ENCODE results near the gene UMOD.
"Not testable (repeated sequence)": the region's sequence is repeated elsewhere in the genome, so short reads cannot be mapped to it uniquely, and the experiment has no call there.

The UMOD gene

GRCh38 chr16:20314575-20314974, 37.9 kb downstream of the UMOD start:
- TF ChIP-seq ZC3H10 (CRISPR knock-in tag; IDR thresholded peaks at IDR 0.05) (no peak), GLIS3 (CRISPR knock-in tag; IDR thresholded peaks at IDR 0.05) (no peak), RARB (CRISPR knock-in tag; IDR thresholded peaks at IDR 0.05) (no peak), SNAI2 (CRISPR knock-in tag; IDR thresholded peaks at IDR 0.05) (no peak), ARNTL (CRISPR knock-in tag; IDR thresholded peaks at IDR 0.05; ENCODE audit: borderline replicate concordance, low read depth) (no peak), ZNF565 (CRISPR knock-in tag; conservative IDR thresholded peaks at IDR 0.05; ENCODE audit: low read depth) (no peak)
- ATAC-seq: no peak

GRCh38 chr16:20313741-20314140, 38.8 kb downstream of the UMOD start:
- no peak for ATAC-seq

GRCh38 chr16:20312536-20313095, 39.9 kb downstream of the UMOD start:
- ATAC-seq: not testable (repeated sequence)

More at GRCh38 chr16:20313741-20314140, 38.8 kb downstream of the UMOD start:
- no peak for TF ChIP-seq ZNF8 (CRISPR knock-in tag; IDR thresholded peaks at IDR 0.05)
- TF ChIP-seq OSR1 (CRISPR knock-in tag; IDR thresholded peaks at IDR 0.05): no peak
- TF ChIP-seq CSRNP3 (CRISPR knock-in tag; IDR thresholded peaks at IDR 0.05): no peak
- no peak for TF ChIP-seq TCF4 (CRISPR knock-in tag; IDR thresholded peaks at IDR 0.05; ENCODE audit: borderline replicate concordance)
- TF ChIP-seq CSDC2 (CRISPR knock-in tag; IDR thresholded peaks at IDR 0.05): no peak
- no peak for TF ChIP-seq PATZ1 (CRISPR knock-in tag; IDR thresholded peaks at IDR 0.05; ENCODE audit: borderline replicate concordance)
- TF ChIP-seq ZC3H10 (CRISPR knock-in tag; IDR thresholded peaks at IDR 0.05): no peak
- no peak for TF ChIP-seq ISL1 (CRISPR knock-in tag; IDR thresholded peaks at IDR 0.05)
- no peak for TF ChIP-seq TOX (CRISPR knock-in tag; IDR thresholded peaks at IDR 0.05; ENCODE audit: borderline replicate concordance)
- TF ChIP-seq BACH2 (CRISPR knock-in tag; IDR thresholded peaks at IDR 0.05; ENCODE audit: borderline replicate concordance): no peak
- TF ChIP-seq RARB (CRISPR knock-in tag; IDR thresholded peaks at IDR 0.05): no peak
- no peak for TF ChIP-seq POU6F1 (CRISPR knock-in tag; IDR thresholded peaks at IDR 0.05; ENCODE audit: borderline replicate concordance, low read depth)
- TF ChIP-seq SNAI2 (CRISPR knock-in tag; IDR thresholded peaks at IDR 0.05): no peak
- no peak for TF ChIP-seq TSHZ2 (CRISPR knock-in tag; IDR thresholded peaks at IDR 0.05)
- TF ChIP-seq ZFP30 (CRISPR knock-in tag; IDR thresholded peaks at IDR 0.05): no peak
- no peak for TF ChIP-seq ZNF565 (CRISPR knock-in tag; conservative IDR thresholded peaks at IDR 0.05; ENCODE audit: low read depth)
- no peak for TF ChIP-seq ZNF70 (CRISPR knock-in tag; IDR thresholded peaks at IDR 0.05)
- no peak for TF ChIP-seq CREB5 (CRISPR knock-in tag; IDR thresholded peaks at IDR 0.05; ENCODE audit: low read depth)
